Measurements from ENCODE around the gene ATF6.

DNA sequence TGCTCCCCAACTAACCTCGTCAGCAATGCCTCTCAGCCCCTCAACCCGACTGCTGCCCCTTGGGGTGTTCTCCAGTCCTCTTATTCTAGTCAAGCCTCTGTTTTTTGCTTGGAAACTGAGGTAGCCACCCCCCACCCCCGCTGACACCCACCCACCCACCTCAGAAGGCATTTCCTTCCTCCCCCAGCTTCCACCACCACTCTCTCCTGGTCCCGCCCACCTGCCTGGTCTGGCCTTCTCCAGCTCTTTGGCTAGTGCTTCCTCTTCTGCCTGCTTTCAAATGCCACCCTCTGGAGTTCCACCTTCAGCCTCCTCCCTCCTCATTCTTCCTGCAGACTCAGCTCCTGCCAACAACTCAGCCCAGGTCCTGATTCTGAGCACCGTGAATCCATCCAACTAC lies 222.3 kb downstream of the ATF6 start:
- no peak for TF ChIP-seq CTCF (IDR thresholded peaks at IDR 0.05)
- no peak for TF ChIP-seq POLR2A (IDR thresholded peaks at IDR 0.05)
